AG04450 (cell line): ENCODE measurements around the gene MAP3K13. TPM values are rescaled to one million over a fixed set of nuclear protein-coding genes. Genes with fewer than 3 reads are reported as not detected.

Experiments
- CTCF ChIA-PET: fragments of 300-600, 350-600 bp; formaldehyde crosslinking; extraction: SDS; loops from one replicate; lab custom pipeline; 2022; ENCODE audit warnings: antibody characterized with exemption, inconsistent platforms; lab: Charles Lee
- POLR2A ChIA-PET: fragments of 350-600 bp; formaldehyde crosslinking; extraction: SDS; loops from one replicate; lab custom pipeline; 2021; ENCODE audit warnings: antibody characterized with exemption, inconsistent platforms; lab: Yijun Ruan, JAX
- DNase-seq: peaks from one replicate; pipeline ENCODE4 v3.0.0-alpha.2; 2011; ENCODE audit warnings: low read depth, low spot score
- H3K27ac ChIP-seq: one replicate; pipeline ENCODE4 v1.5.1; 2012; ENCODE audit warnings: low read depth, low read length, control low read depth
- H3K27me3 ChIP-seq: one replicate; pipeline ENCODE4 v1.6.0; 2012; ENCODE audit warnings: low read length; ENCODE audit not compliant: control insufficient read depth, insufficient read depth
- H3K4me3 ChIP-seq: 2 replicates; pipeline ENCODE4 v1.5.1; 2011; ENCODE audit warnings: mild to moderate bottlenecking, low read depth, low read length, control low read depth
- H3K9me3 ChIP-seq: 2 replicates; pipeline ENCODE4 v1.5.1; 2012; ENCODE audit warnings: low read length; ENCODE audit not compliant: control insufficient read depth, insufficient read depth
- CTCF ChIP-seq: IDR thresholded peaks from 2 replicates; pipeline ENCODE4 v1.5.1; 2011; ENCODE audit warnings: low read depth, low read length, control low read depth, inconsistent platforms
- polyA plus RNA-seq: library from polyadenylated mRNA; depleted of rRNA; stranded (reverse); fragments of >200 nt; gene quantifications from 2 replicates; pipeline ENCODE4 v1.2.3, GENCODE V29; 2011

Gene MAP3K13
- polyA plus RNA-seq, 1 experiment, result 20.9 TPM

DNA sequence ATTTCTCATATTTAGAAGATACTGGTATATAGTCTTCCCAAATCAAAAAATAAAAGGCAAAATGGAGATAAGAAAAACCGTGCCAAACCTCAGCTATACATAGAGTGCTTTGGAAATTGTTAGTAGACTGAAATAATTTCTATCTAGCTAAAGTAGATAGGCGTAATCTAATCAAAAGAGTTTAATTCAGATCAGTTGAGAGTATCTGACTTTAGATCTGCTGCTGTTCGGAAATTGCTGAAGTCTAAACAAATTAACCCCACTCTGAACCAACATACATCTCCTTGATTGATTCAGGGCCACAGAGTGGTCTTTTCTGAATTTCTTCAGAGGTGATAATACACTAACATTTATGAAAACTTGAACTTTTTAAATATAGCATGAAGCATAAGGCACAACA is 40.1 kb downstream of the MAP3K13 start:
- TF ChIP-seq CTCF, result no peak
- H3K27ac ChIP-seq, result no peak overlapping the region
- H3K4me3 ChIP-seq, result no peak overlapping the region
- DNase-seq, result no peak
- no peaks in the 10 kb centered on the region for H3K9me3 ChIP-seq
- H3K27me3 ChIP-seq, result peaks cover 4% of the 10 kb centered on the region
- ChIA-PET POLR2A (no interaction called here), CTCF (no interaction called here)

DNA sequence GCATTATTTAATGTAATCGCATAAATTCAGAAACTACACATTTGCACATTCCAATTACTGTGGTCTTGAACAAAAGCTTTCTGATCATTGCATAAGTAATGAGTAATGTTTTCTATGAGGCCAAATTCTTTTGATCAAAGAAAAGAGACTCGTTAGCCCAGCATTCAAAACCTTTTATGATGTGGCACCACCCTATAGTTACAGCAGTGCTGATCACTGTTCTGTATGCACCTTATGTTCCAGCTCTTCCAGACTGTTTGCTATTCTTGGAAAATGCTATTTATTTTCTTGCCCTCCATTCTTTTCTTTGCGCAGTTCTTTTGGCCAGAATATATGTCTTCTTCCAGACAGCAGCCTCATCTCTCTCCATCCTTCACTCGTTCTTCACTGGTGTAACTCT is 42.3 kb downstream of the MAP3K13 start:
- Histone ChIP-seq H3K9me3 (no peaks in the 10 kb centered on the region), H3K27ac (no peak overlapping the region), H3K4me3 (no peak overlapping the region), H3K27me3 (no peaks in the 10 kb centered on the region)
- ChIA-PET CTCF (no interaction called here), POLR2A (no interaction called here)
- TF ChIP-seq CTCF, result no peak
- DNase-seq, result no peak

- CTCF ChIA-PET, result no interaction called here
- Histone ChIP-seq H3K4me3 (no peak overlapping the region), H3K9me3 (no peaks in the 10 kb centered on the region), H3K27ac (no peak overlapping the region), H3K27me3 (no peaks in the 10 kb centered on the region)
- POLR2A ChIA-PET, result interaction anchor here (0.6 kb wide), 1 partner anchor 10 kb away, joined by 3 read pairs; no protein-coding TSS in a partner anchor
- DNase-seq, result no peak
- no peak for TF ChIP-seq CTCF
These were observed 42.7 kb downstream of the MAP3K13 start for GRCh38 chr3:185405664-185406063.

- no peak for DNase-seq
- TF ChIP-seq CTCF, result no peak
- H3K9me3 ChIP-seq, result no peaks in the 10 kb centered on the region
- H3K27me3 ChIP-seq, result no peaks in the 10 kb centered on the region
- ChIA-PET CTCF (no interaction called here), POLR2A (interaction anchor here (0.6 kb wide), 1 partner anchor 9 kb away, joined by 3 read pairs; no protein-coding TSS in a partner anchor)
- no peak overlapping the region for H3K27ac ChIP-seq
- H3K4me3 ChIP-seq, result no peak overlapping the region
These were observed 43.2 kb downstream of the MAP3K13 start for GRCh38 chr3:185406121-185406620.

DNA sequence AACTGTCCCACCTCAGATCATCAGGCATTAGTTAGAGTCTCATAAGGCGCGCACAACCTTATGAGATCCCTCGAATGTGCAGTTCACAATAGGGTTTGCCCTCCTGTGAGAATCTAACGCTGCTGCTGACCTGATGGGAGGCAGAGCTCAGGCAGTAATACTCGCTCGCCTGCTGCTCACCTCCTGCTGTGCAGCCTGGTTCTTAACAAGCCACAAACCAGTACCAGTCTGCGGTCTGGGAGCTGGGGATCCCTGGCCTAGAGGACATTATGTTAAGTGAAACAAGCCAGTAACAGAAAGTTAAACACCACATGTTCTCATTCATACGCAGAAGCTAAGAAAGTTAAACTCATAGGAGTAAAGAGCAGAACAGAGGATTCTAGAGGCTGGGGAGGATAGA is 47.0 kb downstream of the MAP3K13 start:
- POLR2A ChIA-PET, result no interaction called here
- DNase-seq, result no peak
- Histone ChIP-seq H3K27me3 (no peaks in the 10 kb centered on the region), H3K9me3 (no peaks in the 10 kb centered on the region), H3K4me3 (no peak overlapping the region), H3K27ac (no peak overlapping the region)
- TF ChIP-seq CTCF, result no peak
- CTCF ChIA-PET, result no interaction called here
